ENCODE measurements around the gene F5. TPM values are rescaled to one million over a fixed set of nuclear protein-coding genes. Genes with fewer than 3 reads are reported as not detected.
A peak's percentile ranks its signal among the peaks of the same experiment; 100 is the strongest.

The F5 gene
- total and polyA plus RNA-seq, 2 experiments from 2014 or later = 0.01 TPM; not detected in 1

GRCh38 chr1:169494343-169494742 lies 91.9 kb downstream of the F5 start:
- Histone ChIP-seq H3K36me3 (no peaks in the 10 kb centered on the region), H3K27ac (no peak overlapping the region), H3K4me3 (no peak overlapping the region), H3K27me3 (no peaks in the 10 kb centered on the region), H3K4me1 (ENCODE audit: low read depth) (no peaks in the 10 kb centered on the region), H3K9me3 (ENCODE audit: low read depth) (no peaks in the 10 kb centered on the region)
- DNase-seq (ENCODE audit: low read depth in 1 of 2, low spot score in 1 of 2) = no peak
- TF ChIP-seq CTCF (IDR thresholded peaks at IDR 0.05; ENCODE audit: low read depth, low read length) = no peak

- no peak for DNase-seq (ENCODE audit: low read depth in 1 of 2, low spot score in 1 of 2)
- no peaks in the 10 kb centered on the region for H3K36me3 ChIP-seq
- no peaks in the 10 kb centered on the region for H3K27me3 ChIP-seq
- TF ChIP-seq CTCF (IDR thresholded peaks at IDR 0.05; ENCODE audit: low read depth, low read length) = no peak
- H3K9me3 ChIP-seq (ENCODE audit: low read depth) = no peaks in the 10 kb centered on the region
- no peak overlapping the region for H3K27ac ChIP-seq
- H3K4me1 ChIP-seq (ENCODE audit: low read depth) = no peaks in the 10 kb centered on the region
- H3K4me3 ChIP-seq = no peak overlapping the region
Observed at GRCh38 chr1:169493251-169493650, 93.0 kb downstream of the F5 start.

GRCh38 chr1:169491845-169492281 lies 94.4 kb downstream of the F5 start:
- H3K36me3 ChIP-seq = no peaks in the 10 kb centered on the region
- no peak for DNase-seq (ENCODE audit: low read depth in 1 of 2, low spot score in 1 of 2)
- no peak for TF ChIP-seq CTCF (IDR thresholded peaks at IDR 0.05; ENCODE audit: low read depth, low read length)
- no peaks in the 10 kb centered on the region for H3K27me3 ChIP-seq
- H3K9me3 ChIP-seq (ENCODE audit: low read depth) = no peaks in the 10 kb centered on the region
- no peak overlapping the region for H3K27ac ChIP-seq
- H3K4me1 ChIP-seq (ENCODE audit: low read depth) = peaks cover 7% of the 10 kb centered on the region
- H3K4me3 ChIP-seq = no peak overlapping the region

GRCh38 chr1:169488157-169488556 lies 98.1 kb downstream of the F5 start:
- Histone ChIP-seq H3K4me3 (no peak overlapping the region), H3K27ac (no peak overlapping the region), H3K9me3 (ENCODE audit: low read depth) (no peaks in the 10 kb centered on the region), H3K4me1 (ENCODE audit: low read depth) (peaks cover 26% of the 10 kb centered on the region), H3K27me3 (no peaks in the 10 kb centered on the region), H3K36me3 (no peaks in the 10 kb centered on the region)
- DNase-seq (ENCODE audit: low read depth in 1 of 2, low spot score in 1 of 2) = no peak
- TF ChIP-seq CTCF (IDR thresholded peaks at IDR 0.05; ENCODE audit: low read depth, low read length) = no peak

GRCh38 chr1:169487561-169487960 lies 98.7 kb downstream of the F5 start:
- Histone ChIP-seq H3K4me1 (ENCODE audit: low read depth) (peaks cover 32% of the 10 kb centered on the region), H3K4me3 (peak overlapping the region; percentile 41)
- DNase-seq (ENCODE audit: low read depth in 1 of 2, low spot score in 1 of 2) = no peak

More at GRCh38 chr1:169487561-169487960, 98.7 kb downstream of the F5 start:
- Histone ChIP-seq H3K9me3 (ENCODE audit: low read depth) (no peaks in the 10 kb centered on the region), H3K27ac (peak overlapping the region; percentile 96), H3K36me3 (no peaks in the 10 kb centered on the region), H3K27me3 (no peaks in the 10 kb centered on the region)
- TF ChIP-seq CTCF (IDR thresholded peaks at IDR 0.05; ENCODE audit: low read depth, low read length) = no peak
